Panc1 (cell line): ENCODE data around the gene RCOR1. TPM values are rescaled to one million over a fixed set of nuclear protein-coding genes. Genes with fewer than 3 reads are reported as not detected.

Experiments
- ATAC-seq: fragments of 200-7000 bp; cut with Tn5 transposase; 2 replicates; pipeline ENCODE4 v1.9.1; 2020; ENCODE audit warnings: mild to moderate bottlenecking, moderate library complexity
- BruUV-seq: library from RNA; stranded (reverse); fragments of 400-500 nt; replicated peaks from 2 replicates; lab custom pipeline; 2021; lab: Mats Ljungman, UMichigan
- CTCF ChIA-PET: fragments of 300-600 bp; sonication (Branson Sonifier 250); formaldehyde crosslinking; loops from one replicate; lab custom pipeline; 2022; ENCODE audit warnings: antibody characterized with exemption; lab: Charles Lee
- POLR2A ChIA-PET: fragments of 300-600 bp; sonication (Branson Sonifier 250); formaldehyde crosslinking; loops from one replicate; lab custom pipeline; 2022; ENCODE audit warnings: antibody characterized with exemption; lab: Charles Lee
- DNase-seq: peaks from one replicate; pipeline ENCODE4 v3.0.0-alpha.2; 2010; ENCODE audit warnings: low read depth, low spot score
- H3K27ac ChIP-seq: 2 replicates; pipeline ENCODE4 v1.5.1; 2011; ENCODE audit warnings: mild to moderate bottlenecking, low read length, inconsistent platforms
- H3K27me3 ChIP-seq: fragments of 200-500 bp; sonication (Bioruptor generic); 2 replicates; pipeline ENCODE4 v1.6.0; 2014; ENCODE audit warnings: low read length, inconsistent platforms; ENCODE audit not compliant: control insufficient read depth, insufficient read depth
- H3K36me3 ChIP-seq: fragments of 200-500 bp; sonication (Bioruptor generic); 2 replicates; pipeline ENCODE4 v1.5.1; 2014; ENCODE audit warnings: inconsistent platforms, mild to moderate bottlenecking, low read length, moderate library complexity; ENCODE audit not compliant: control insufficient read depth, insufficient read depth
- H3K4me1 ChIP-seq: 2 replicates; pipeline ENCODE4 v1.5.1; 2011; ENCODE audit warnings: inconsistent platforms, mild to moderate bottlenecking, low read length, moderate library complexity; ENCODE audit not compliant: control insufficient read depth, insufficient read depth
- H3K4me3 ChIP-seq, 2 experiments: 2 replicates each; pipeline ENCODE4 v1.5.1; 2011 to 2012; ENCODE audit warnings: low read depth in 2 of 2, low read length in 2 of 2, mild to moderate bottlenecking in 2 of 2, inconsistent platforms in 1 of 2, moderate library complexity in 1 of 2
- H3K9me3 ChIP-seq: fragments of 200-500 bp; sonication (Bioruptor generic); 2 replicates; pipeline ENCODE4 v1.5.1; 2014; ENCODE audit warnings: low read depth, mild to moderate bottlenecking, inconsistent platforms, low read length, moderate library complexity; ENCODE audit not compliant: control insufficient read depth, insufficient read depth
- POLR2AphosphoS5 ChIP-seq: IDR thresholded peaks from 2 replicates; pipeline ENCODE4 v1.6.1; 2012; ENCODE audit warnings: mild to moderate bottlenecking, low read depth, low read length, moderate library complexity
- SIN3A ChIP-seq: IDR thresholded peaks from 2 replicates; pipeline ENCODE4 v1.6.1; 2012; ENCODE audit warnings: low read depth, mild to moderate bottlenecking, low read length, moderate library complexity, borderline replicate concordance; ENCODE audit not compliant: insufficient read depth
- TCF7L2 ChIP-seq: IDR thresholded peaks from 2 replicates; pipeline ENCODE4 v1.6.1; 2011; ENCODE audit warnings: mild to moderate bottlenecking, low read depth, low read length, inconsistent platforms
- in situ Hi-C: cut with HindIII; loops from 2 replicates; pipeline ENCODE4 v1.10.0; 2016; ENCODE audit warnings: low sequenced_read_pairs, low pct_unique_long_range_greater_than_20kb
- intact Hi-C: fragments of 100-400 bp; cut with micrococcal nuclease; formaldehyde crosslinking; loops from one replicate; pipeline ENCODE4 v1.10.0; 2022; ENCODE audit not compliant: unreplicated experiment
- total RNA-seq: library from RNA; stranded (reverse); gene quantifications from one replicate; pipeline ENCODE4 v1.2.1, GENCODE V29; 2021; ENCODE audit not compliant: unreplicated experiment
- TF ChIP-seq, protein P1 (sequence below): fragments of 450-650 bp; IDR thresholded peaks from 2 replicates; pipeline ENCODE4 v1.5.1; 2017; ENCODE audit warnings: mild to moderate bottlenecking
- TF ChIP-seq, protein P2 (sequence below), 2 experiments: IDR thresholded peaks; 2 replicates each; pipeline ENCODE4 v1.6.1; 2011 to 2012; ENCODE audit warnings: low read depth in 2 of 2, control low read depth in 1 of 2, low read length in 1 of 2, mild to moderate bottlenecking in 1 of 2, moderate library complexity in 1 of 2; ENCODE audit not compliant: insufficient read depth in 1 of 2

Gene RCOR1
- total RNA-seq, 1 experiment from 2014 or later, result 27.1 TPM

DNA sequence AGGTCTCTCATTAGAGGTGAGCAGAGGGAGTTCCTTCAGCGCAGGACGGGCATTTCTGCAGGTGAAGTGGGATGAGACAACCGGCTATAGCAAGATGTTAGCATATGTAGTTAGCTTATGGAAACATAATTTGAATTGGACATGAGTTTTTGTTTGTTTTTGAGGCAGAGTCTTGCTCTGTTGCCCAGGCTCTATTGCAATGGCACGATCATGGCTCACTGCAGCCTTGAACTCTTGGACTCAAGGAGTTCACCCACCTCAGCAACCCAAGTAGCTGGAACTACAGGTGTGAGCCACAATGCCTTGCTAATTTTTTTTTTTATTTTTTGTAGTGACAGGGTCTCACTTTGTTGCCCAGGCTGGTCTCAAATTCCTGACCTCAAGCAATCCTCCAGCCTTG is 69.2 kb downstream of the RCOR1 start:
- intact Hi-C loops, result no loop called here
- Histone ChIP-seq H3K36me3 (no peaks in the 10 kb centered on the region), H3K27me3 (no peaks in the 10 kb centered on the region), H3K4me1 (peaks cover 10% of the 10 kb centered on the region; the same call in 1 of the 2 replicates), H3K9me3 (no peaks in the 10 kb centered on the region), H3K27ac (no peak overlapping the region), H3K4me3 (no peak overlapping the region)
- in situ Hi-C loops, result no loop called here
- CTCF ChIA-PET, result interaction anchor here (0.6 kb wide), 1 partner anchor 111 kb away, joined by 3 read pairs; no protein-coding TSS in a partner anchor
- POLR2A ChIA-PET, result no interaction called here
- TF ChIP-seq SIN3A (no peak), POLR2AphosphoS5 (no peak), TCF7L2 (no peak)
- DNase-seq (no peak), ATAC-seq (no peak)
- BruUV-seq, result no TSS peak

DNA sequence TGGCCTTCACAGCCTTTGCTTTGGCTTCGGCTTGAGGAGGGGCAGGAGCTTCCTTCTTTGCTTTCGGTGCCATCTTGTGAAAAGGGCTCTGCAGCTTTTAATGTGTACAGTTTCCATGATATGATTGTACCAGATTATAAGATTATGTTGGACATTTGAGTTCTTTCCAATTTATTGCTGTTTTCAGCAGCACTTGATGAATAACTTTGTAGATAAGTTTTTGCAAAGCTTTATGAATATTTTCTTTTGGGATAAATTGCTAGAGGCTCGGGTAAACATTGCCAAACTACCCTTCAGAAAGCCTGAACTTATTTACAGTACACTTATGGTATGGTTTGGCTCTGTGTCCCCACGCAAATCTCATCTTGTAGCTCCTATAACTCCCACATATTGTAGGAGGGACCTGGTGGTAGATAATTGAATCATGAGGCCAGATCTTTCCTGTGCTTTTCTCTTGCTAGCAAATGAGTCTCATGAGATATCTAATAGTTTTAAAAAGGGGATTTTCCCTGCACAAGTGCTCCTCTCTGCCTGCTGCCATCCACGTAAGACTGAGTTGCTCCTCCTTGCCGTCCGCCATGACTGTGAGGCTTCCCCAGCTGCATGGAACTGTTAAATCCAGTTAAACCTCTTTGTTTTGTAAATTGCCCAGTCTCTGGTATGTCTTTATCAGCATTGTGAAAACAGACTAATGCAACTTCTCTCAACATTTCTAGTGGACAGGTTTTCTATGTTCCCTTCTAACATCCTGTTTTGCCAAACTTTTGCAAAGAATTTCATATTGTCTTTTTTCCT is 70.4 kb downstream of the RCOR1 start:
- no peak for DNase-seq
- H3K4me1 ChIP-seq, result peaks cover 10% of the 10 kb centered on the region; the same call in 1 of the 2 replicates
- in situ Hi-C loops, result no loop called here
- H3K4me3 ChIP-seq, result no peak overlapping the region
- no peak for ATAC-seq
- ChIA-PET CTCF (no interaction called here), POLR2A (no interaction called here)
- no TSS peak for BruUV-seq
- H3K27me3 ChIP-seq, result no peaks in the 10 kb centered on the region
- no peaks in the 10 kb centered on the region for H3K36me3 ChIP-seq
- no peak overlapping the region for H3K27ac ChIP-seq
- no peaks in the 10 kb centered on the region for H3K9me3 ChIP-seq
- intact Hi-C loops, result no loop called here
- TF ChIP-seq, protein P1, sequence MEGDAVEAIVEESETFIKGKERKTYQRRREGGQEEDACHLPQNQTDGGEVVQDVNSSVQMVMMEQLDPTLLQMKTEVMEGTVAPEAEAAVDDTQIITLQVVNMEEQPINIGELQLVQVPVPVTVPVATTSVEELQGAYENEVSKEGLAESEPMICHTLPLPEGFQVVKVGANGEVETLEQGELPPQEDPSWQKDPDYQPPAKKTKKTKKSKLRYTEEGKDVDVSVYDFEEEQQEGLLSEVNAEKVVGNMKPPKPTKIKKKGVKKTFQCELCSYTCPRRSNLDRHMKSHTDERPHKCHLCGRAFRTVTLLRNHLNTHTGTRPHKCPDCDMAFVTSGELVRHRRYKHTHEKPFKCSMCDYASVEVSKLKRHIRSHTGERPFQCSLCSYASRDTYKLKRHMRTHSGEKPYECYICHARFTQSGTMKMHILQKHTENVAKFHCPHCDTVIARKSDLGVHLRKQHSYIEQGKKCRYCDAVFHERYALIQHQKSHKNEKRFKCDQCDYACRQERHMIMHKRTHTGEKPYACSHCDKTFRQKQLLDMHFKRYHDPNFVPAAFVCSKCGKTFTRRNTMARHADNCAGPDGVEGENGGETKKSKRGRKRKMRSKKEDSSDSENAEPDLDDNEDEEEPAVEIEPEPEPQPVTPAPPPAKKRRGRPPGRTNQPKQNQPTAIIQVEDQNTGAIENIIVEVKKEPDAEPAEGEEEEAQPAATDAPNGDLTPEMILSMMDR, result no peak
- TF ChIP-seq POLR2AphosphoS5, result no peak
- no peak for TF ChIP-seq TCF7L2
- no peak for TF ChIP-seq SIN3A
- TF ChIP-seq, protein P2, sequence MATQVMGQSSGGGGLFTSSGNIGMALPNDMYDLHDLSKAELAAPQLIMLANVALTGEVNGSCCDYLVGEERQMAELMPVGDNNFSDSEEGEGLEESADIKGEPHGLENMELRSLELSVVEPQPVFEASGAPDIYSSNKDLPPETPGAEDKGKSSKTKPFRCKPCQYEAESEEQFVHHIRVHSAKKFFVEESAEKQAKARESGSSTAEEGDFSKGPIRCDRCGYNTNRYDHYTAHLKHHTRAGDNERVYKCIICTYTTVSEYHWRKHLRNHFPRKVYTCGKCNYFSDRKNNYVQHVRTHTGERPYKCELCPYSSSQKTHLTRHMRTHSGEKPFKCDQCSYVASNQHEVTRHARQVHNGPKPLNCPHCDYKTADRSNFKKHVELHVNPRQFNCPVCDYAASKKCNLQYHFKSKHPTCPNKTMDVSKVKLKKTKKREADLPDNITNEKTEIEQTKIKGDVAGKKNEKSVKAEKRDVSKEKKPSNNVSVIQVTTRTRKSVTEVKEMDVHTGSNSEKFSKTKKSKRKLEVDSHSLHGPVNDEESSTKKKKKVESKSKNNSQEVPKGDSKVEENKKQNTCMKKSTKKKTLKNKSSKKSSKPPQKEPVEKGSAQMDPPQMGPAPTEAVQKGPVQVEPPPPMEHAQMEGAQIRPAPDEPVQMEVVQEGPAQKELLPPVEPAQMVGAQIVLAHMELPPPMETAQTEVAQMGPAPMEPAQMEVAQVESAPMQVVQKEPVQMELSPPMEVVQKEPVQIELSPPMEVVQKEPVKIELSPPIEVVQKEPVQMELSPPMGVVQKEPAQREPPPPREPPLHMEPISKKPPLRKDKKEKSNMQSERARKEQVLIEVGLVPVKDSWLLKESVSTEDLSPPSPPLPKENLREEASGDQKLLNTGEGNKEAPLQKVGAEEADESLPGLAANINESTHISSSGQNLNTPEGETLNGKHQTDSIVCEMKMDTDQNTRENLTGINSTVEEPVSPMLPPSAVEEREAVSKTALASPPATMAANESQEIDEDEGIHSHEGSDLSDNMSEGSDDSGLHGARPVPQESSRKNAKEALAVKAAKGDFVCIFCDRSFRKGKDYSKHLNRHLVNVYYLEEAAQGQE (IDR thresholded peaks at IDR 0.05; ENCODE audit: insufficient read depth in 1 of 2, low read depth in 2 of 2, low read length in 1 of 2), result no peak

DNA sequence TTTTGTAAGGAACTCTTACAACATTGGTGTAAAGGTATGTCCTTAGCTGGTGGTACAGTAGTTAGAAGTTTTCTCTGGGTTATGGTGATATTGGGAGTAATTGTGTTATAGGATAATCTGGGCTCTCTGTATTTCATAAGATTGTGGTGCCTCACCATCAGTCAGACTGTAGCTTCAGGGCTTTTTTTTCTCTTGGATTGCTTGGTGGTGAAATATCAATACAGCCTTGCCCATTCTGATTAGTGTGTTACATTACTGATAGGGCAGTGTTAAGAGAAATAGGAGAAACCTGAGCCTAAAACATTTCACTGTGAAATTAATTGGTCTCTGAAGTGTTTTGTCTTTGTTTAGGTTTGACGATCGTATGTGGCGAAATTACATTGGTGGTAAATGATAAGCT is 71.0 kb downstream of the RCOR1 start:
- ATAC-seq (no peak), DNase-seq (no peak)
- no peak overlapping the region for H3K4me3 ChIP-seq
- H3K27ac ChIP-seq, result no peak overlapping the region
- intact Hi-C loops (no loop called here), in situ Hi-C loops (no loop called here)
- ChIA-PET POLR2A (interaction anchor here (0.6 kb wide), 1 partner anchor 19 kb away, joined by 3 read pairs; no protein-coding TSS in a partner anchor), CTCF (no interaction called here)
- no TSS peak for BruUV-seq
- H3K4me1 ChIP-seq, result peaks cover 10% of the 10 kb centered on the region
- H3K36me3 ChIP-seq, result no peaks in the 10 kb centered on the region
- H3K9me3 ChIP-seq, result no peaks in the 10 kb centered on the region
- H3K27me3 ChIP-seq, result no peaks in the 10 kb centered on the region
- TF ChIP-seq, protein P1, result no peak
- TF ChIP-seq TCF7L2 (no peak), POLR2AphosphoS5 (no peak), SIN3A (no peak)
- TF ChIP-seq, protein P2 (IDR thresholded peaks at IDR 0.05; ENCODE audit: insufficient read depth in 1 of 2, low read depth in 2 of 2, low read length in 1 of 2), result no peak
